ENCODE results near the gene EXT2.

DNA sequence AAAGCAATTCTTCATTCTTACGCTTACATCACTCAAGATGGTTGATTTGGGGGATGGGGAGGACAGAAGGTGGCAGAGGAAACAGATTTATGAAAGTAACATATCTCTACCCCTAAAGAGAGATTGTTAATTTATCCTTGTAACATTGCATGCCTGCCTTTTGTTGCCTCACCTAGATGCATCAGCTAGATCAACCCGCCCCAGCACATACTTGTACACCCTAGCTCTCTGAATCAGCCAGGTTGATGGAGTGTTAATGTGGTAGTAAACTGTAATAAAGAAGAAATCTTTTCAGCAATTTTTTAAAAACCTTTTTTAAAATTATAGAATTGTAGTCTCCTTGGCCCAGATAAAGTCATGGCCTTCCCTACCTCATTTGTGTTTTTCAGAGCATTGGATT lies 51.5 kb downstream of the EXT2 start:
- TF ChIP-seq CTCF (IDR thresholded peaks at IDR 0.05; ENCODE audit: insufficient read depth, low read depth, low read length) (no peak), EZH2 (IDR thresholded peaks at IDR 0.05; ENCODE audit: insufficient read depth, low read length) (no peak)

Data from astrocyte (in vitro differentiated cells and primary cell).